Epithelial cell of proximal tubule (primary cell): ENCODE measurements around the gene IMPACT. TPM values are rescaled to one million over a fixed set of nuclear protein-coding genes. Genes with fewer than 3 reads are reported as not detected.

ENCODE experiments used
- DNase-seq: peaks from one replicate; pipeline ENCODE4 v3.0.0-alpha.2; 2011; ENCODE audit warnings: low read depth
- H3K4me3 ChIP-seq: 2 replicates; pipeline ENCODE4 v1.5.1; 2011; ENCODE audit warnings: low read depth, mild to moderate bottlenecking, low read length
- CTCF ChIP-seq: conservative IDR thresholded peaks from 2 replicates; pipeline ENCODE4 v1.5.1; 2012; ENCODE audit warnings: low read depth, mild to moderate bottlenecking, low read length
- total RNA-seq: library from RNA; depleted of rRNA; stranded (reverse); fragments of >200 nt; gene quantifications from 2 replicates; pipeline ENCODE4 v1.2.3, GENCODE V29; 2015

The IMPACT gene
- total RNA-seq, 1 donor from 2014 or later: 15.5 TPM

- TF ChIP-seq CTCF: peak; percentile 69
These were observed 62.5 kb downstream of the IMPACT start for GRCh38 chr18:24488824-24489493.

DNA sequence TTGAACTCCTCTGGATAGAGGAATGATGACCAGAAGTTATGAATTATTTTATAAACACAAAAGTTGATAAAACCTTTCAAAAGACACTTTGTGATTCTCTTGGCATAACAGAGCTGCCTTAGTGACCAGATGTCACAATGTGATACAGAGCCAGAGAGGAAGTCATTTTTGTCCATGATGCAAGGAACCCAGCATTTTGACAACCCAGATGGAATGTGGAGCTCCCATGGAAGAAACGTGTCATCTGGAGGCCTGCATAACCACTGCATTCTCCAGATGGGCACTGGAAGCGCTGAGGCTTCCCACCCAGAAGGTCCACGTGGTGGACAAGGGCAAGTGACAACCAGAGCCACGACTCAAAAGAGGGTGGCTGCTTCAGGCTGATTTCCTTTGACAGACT, 64.1 kb downstream of the IMPACT start:
- no peak for TF ChIP-seq CTCF
- DNase-seq: no peak
- H3K4me3 ChIP-seq: no peak overlapping the region

More at GRCh38 chr18:24488824-24489493, 62.5 kb downstream of the IMPACT start:
- H3K4me3 ChIP-seq: no peak overlapping the region
- no peak for DNase-seq

DNA sequence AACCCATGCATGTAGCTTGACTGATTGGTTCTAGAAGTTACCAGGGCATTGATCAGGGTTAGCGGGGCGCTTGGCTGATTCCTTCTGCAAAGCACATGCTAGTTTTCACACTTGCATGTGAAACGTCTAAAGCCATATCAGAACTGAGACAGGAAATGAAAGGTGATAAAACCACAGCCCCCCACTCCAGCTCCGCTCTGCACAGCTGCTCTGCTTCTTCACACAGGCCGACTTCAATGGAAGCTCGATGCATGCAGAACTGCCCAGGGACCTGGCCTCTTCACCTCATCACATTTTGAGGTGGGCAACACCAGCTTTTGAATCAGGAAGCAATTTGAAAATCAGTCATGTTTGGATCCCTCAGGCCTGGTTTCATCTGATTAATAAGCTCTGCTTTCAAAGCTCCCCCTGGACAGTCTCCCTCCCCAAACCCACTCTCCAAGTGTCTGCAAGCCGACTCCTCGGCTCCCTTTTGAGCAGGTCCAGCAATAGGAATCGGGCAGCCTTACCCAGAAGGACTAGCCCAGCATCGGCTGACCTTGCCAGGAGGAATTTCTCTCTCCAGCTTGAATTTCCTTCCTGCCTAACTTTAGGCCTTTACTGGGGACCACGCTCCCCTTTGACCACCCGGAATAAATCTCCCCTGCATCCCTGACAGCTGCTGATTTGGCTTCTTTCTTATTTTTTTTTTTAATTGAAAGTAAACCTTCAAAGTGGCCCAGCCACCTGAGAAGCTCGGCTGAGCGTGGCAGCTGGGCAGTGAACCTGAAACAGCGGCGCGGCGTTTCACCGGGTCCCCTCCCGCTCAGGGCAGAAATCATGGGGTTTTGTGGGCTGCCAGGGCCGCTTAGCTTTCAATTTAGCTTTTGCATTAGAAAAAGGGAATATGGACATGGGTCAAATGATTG, 65.7 kb downstream of the IMPACT start:
- no peak for DNase-seq
- peak overlapping the region; percentile 36 for H3K4me3 ChIP-seq

GRCh38 chr18:24494586-24494985, 68.1 kb downstream of the IMPACT start:
- H3K4me3 ChIP-seq: no peak overlapping the region
- TF ChIP-seq CTCF: no peak
- no peak for DNase-seq

More for the DNA sequence above, 65.7 kb downstream of the IMPACT start:
- no peak for TF ChIP-seq CTCF

GRCh38 chr18:24497031-24497754, 70.7 kb downstream of the IMPACT start:
- DNase-seq: no peak
- no peak overlapping the region for H3K4me3 ChIP-seq
- TF ChIP-seq CTCF: no peak

GRCh38 chr18:24499814-24500213, 73.3 kb downstream of the IMPACT start:
- no peak for DNase-seq
- no peak overlapping the region for H3K4me3 ChIP-seq
- no peak for TF ChIP-seq CTCF
